Measurements from ENCODE around the gene MINDY3. TPM values are rescaled to one million over a fixed set of nuclear protein-coding genes. Genes with fewer than 3 reads are reported as not detected.
"Not testable (repeated sequence)": the region's sequence is repeated elsewhere in the genome, so short reads cannot be mapped to it uniquely, and the experiment has no call there.

MINDY3 gene
- total RNA-seq, 2 donors from 2014 or later, result 19.0 to 20.6 TPM

- H3K27me3 ChIP-seq (ENCODE audit: control insufficient read depth, insufficient read depth, low read length, poor library complexity, severe bottlenecking), result no peaks in the 10 kb centered on the region
- peak; percentile 70 for DNase-seq
- H3K27ac Mint-ChIP-seq, result no peak overlapping the region
- H3K9ac ChIP-seq (ENCODE audit: extremely low read depth, low read length, poor library complexity, severe bottlenecking), result no peak overlapping the region
- peaks cover 27% of the 10 kb centered on the region for H3K9me3 Mint-ChIP-seq
- no peaks in the 10 kb centered on the region for H3K36me3 Mint-ChIP-seq (ENCODE audit: low read depth)
- no peak overlapping the region for H3K4me3 ChIP-seq (ENCODE audit: low read length)
- no peak overlapping the region for H3K4me3 Mint-ChIP-seq
- no peak overlapping the region for H3K27ac ChIP-seq (ENCODE audit: low read depth, low read length)
- peaks cover 3% of the 10 kb centered on the region for H3K9me3 ChIP-seq (ENCODE audit: control insufficient read depth, low read length)
- no peaks in the 10 kb centered on the region for H3K4me1 ChIP-seq (ENCODE audit: control insufficient read depth, insufficient read depth, low read length)
- H3K36me3 ChIP-seq (ENCODE audit: control insufficient read depth, insufficient read depth, low read length), result no peaks in the 10 kb centered on the region
- 71 to 78% methylated on average over 8 to 14 of the region's 14 CpGs for WGBS, 2 experiments (ENCODE audit: insufficient coverage in 1 of 2, insufficient read length in 1 of 2)
- peaks cover 13% of the 10 kb centered on the region for H3K4me1 Mint-ChIP-seq
- no peak for TF ChIP-seq CTCF (conservative IDR thresholded peaks at IDR 0.05)
- H3K27me3 Mint-ChIP-seq (ENCODE audit: insufficient read depth), result peaks cover 29% of the 10 kb centered on the region
Observed at GRCh38 chr10:15877836-15878576, 17.7 kb upstream of the MINDY3 start.

- H3K9me3 ChIP-seq (ENCODE audit: control insufficient read depth, low read length); H3K27ac Mint-ChIP-seq; H3K27ac ChIP-seq (ENCODE audit: low read depth, low read length); H3K4me1 Mint-ChIP-seq; H3K4me3 ChIP-seq (ENCODE audit: low read length); DNase-seq; H3K4me1 ChIP-seq (ENCODE audit: control insufficient read depth, insufficient read depth, low read length); H3K9ac ChIP-seq (ENCODE audit: extremely low read depth, low read length, poor library complexity, severe bottlenecking); H3K36me3 Mint-ChIP-seq (ENCODE audit: low read depth); H3K4me3 Mint-ChIP-seq; H3K27me3 ChIP-seq (ENCODE audit: control insufficient read depth, insufficient read depth, low read length, poor library complexity, severe bottlenecking); H3K36me3 ChIP-seq (ENCODE audit: control insufficient read depth, insufficient read depth, low read length): not testable (repeated sequence)
- H3K9me3 Mint-ChIP-seq, result peaks cover 30% of the 10 kb centered on the region
- peaks cover 27% of the 10 kb centered on the region for H3K27me3 Mint-ChIP-seq (ENCODE audit: insufficient read depth)
- 95 to 96% methylated on average over 2 to 4 of the region's 4 CpGs for WGBS, 2 experiments (ENCODE audit: insufficient coverage in 1 of 2, insufficient read length in 1 of 2)
Observed at GRCh38 chr10:15876274-15876673, 16.0 kb upstream of the MINDY3 start.

DNA sequence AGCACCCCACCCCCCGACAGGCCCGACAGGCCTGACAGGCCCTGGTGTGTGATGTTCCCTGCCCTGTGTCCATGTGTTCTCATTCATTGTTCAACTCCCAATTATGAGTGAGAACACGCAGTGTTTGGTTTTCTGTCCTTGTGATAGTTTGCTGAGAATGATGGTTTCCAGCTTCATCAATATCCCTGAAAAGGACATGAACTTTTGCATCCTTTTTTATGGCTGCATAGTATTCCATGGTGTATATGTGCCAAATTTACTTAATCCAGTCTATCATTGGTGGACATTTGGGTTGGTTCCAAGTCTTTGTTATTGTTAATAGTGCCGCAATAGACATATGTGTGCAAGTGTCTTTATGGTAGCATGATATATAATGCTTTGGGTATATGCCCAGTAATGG, 12.3 kb upstream of the MINDY3 start:
- not testable (repeated sequence) for H3K36me3 Mint-ChIP-seq (ENCODE audit: low read depth); H3K4me1 Mint-ChIP-seq; H3K9ac ChIP-seq (ENCODE audit: extremely low read depth, low read length, poor library complexity, severe bottlenecking); H3K36me3 ChIP-seq (ENCODE audit: control insufficient read depth, insufficient read depth, low read length); H3K9me3 ChIP-seq (ENCODE audit: control insufficient read depth, low read length); H3K27ac ChIP-seq (ENCODE audit: low read depth, low read length); H3K4me1 ChIP-seq (ENCODE audit: control insufficient read depth, insufficient read depth, low read length); H3K4me3 Mint-ChIP-seq; H3K27ac Mint-ChIP-seq; H3K27me3 ChIP-seq (ENCODE audit: control insufficient read depth, insufficient read depth, low read length, poor library complexity, severe bottlenecking); DNase-seq; H3K4me3 ChIP-seq (ENCODE audit: low read length)
- 90 to 95% methylated on average over 3 to 4 of the region's 4 CpGs for WGBS, 2 experiments (ENCODE audit: insufficient coverage in 1 of 2, insufficient read length in 1 of 2)
- Mint-ChIP-seq H3K9me3 (peaks cover 27% of the 10 kb centered on the region), H3K27me3 (ENCODE audit: insufficient read depth) (peaks cover 41% of the 10 kb centered on the region)

DNA sequence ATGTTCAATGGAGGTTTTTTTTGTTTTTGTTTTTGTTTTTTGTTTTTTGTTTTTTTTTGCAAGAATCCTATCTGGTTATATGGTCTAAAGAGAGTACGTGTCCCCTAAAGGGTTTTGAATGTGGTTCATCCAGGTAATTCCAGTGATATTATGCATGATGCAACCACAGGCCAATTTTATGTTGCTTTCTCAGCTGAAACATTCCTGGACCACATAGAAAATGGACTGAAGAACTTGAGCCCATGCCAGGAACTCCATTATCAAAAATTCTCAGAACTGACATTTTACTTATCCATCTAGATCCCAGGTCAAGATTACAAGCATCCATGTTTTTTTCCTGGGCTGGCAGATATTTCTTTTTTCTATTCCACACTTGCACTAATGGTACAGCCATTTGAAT, 11.5 kb upstream of the MINDY3 start:
- no peak overlapping the region for H3K27ac ChIP-seq (ENCODE audit: low read depth, low read length)
- Mint-ChIP-seq H3K36me3 (ENCODE audit: low read depth) (no peaks in the 10 kb centered on the region), H3K4me1 (peaks cover 10% of the 10 kb centered on the region), H3K9me3 (peaks cover 22% of the 10 kb centered on the region), H3K4me3 (no peak overlapping the region), H3K27me3 (ENCODE audit: insufficient read depth) (peaks cover 47% of the 10 kb centered on the region), H3K27ac (no peak overlapping the region)
- no peak overlapping the region for H3K4me3 ChIP-seq (ENCODE audit: low read length)
- H3K36me3 ChIP-seq (ENCODE audit: control insufficient read depth, insufficient read depth, low read length), result no peaks in the 10 kb centered on the region
- peaks cover 4% of the 10 kb centered on the region for H3K4me1 ChIP-seq (ENCODE audit: control insufficient read depth, insufficient read depth, low read length)
- H3K27me3 ChIP-seq (ENCODE audit: control insufficient read depth, insufficient read depth, low read length, poor library complexity, severe bottlenecking), result peaks cover 16% of the 10 kb centered on the region
- DNase-seq, result no peak
- 100% methylated on average over 1 of the region's 1 CpG for WGBS, 2 experiments (ENCODE audit: insufficient coverage in 1 of 2, insufficient read length in 1 of 2)
- TF ChIP-seq CTCF (conservative IDR thresholded peaks at IDR 0.05), result no peak
- H3K9ac ChIP-seq (ENCODE audit: extremely low read depth, low read length, poor library complexity, severe bottlenecking), result no peak overlapping the region
- H3K9me3 ChIP-seq (ENCODE audit: control insufficient read depth, low read length), result peaks cover 9% of the 10 kb centered on the region

Data from endodermal cell (in vitro differentiated cells).